Heart left ventricle (tissue), 13 donors: ENCODE results near the gene CXCR6.

ENCODE experiments used
- POLR2A ChIP-seq, 2 donors: fragments of 450-650 bp; IDR thresholded peaks; one replicate each; pipeline ENCODE4 v1.6.1; 2017; ENCODE audit warnings: antibody characterized with exemption in 2 of 2, mild to moderate bottlenecking in 2 of 2, moderate library complexity in 2 of 2
- TF ChIP-seq, protein P1 (sequence below), 12 donors: fragments of 200-600 bp; sonication (generic) in 4 of 12; IDR thresholded peaks; one replicate each; pipeline versions ENCODE4 v1.5.0 to v1.8.0; 2018 to 2022; ENCODE audit warnings: antibody characterized with exemption in 12 of 12, mild to moderate bottlenecking in 5 of 12
- donor health status: ischemic (EF 13 %, LVEDD 7.1; RV severe dilation, severe dysfunction).
- donor health status: DM: no; HTN: yes; CAD: no.
- donor health status: DM: no; HTN: no; CAD: no.
- donor health status: ischemic (EF 25% LVEDD 6.9; RV normal size, moderate dysfunction).
- donor health status: ischemic (EF 25% LVEDD 5.7; RV mildly dilated, moderate dysfunction).
- donor health status: ischemic (EF 35%, LVEDD 5.7; RV mildly dilated, moderate dysfunction).
- donor health status: nonischemic (EF 11% LVEDD 7.7; RV severe dilation, severe dysfunction).
- donor health status: DM: yes; HTN: yes; CAD: no.
- donor health status: PGD.
- donor health status: ischemic (EF 29% LVEDD 5.4; RV normal size, mild dysfunction).
- donor health status: nonischemic (EF 23%, LVEDD 6.1; RV moderate dilation, normal function).

DNA sequence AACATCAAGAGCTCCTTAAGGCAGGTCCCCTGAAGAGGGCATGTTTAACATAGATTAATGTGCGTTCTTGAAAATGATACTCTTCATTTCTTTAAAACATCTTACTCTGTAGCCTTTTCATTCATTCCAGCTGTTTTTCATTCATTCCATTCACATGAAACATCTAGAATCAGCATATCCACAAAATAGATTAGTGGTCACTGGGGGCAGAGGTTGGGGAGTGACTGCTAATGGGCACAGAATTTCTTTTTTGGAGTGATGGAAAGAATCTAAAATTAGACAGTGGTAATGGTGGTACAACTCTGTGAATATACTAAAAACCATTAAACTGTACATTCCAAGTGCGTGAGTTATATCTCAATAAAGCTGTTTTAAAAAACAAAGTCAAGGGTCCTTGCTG is 15.4 kb upstream of the CXCR6 start:
- no peak for TF ChIP-seq POLR2A (IDR thresholded peaks at IDR 0.05)
- TF ChIP-seq, protein P1, sequence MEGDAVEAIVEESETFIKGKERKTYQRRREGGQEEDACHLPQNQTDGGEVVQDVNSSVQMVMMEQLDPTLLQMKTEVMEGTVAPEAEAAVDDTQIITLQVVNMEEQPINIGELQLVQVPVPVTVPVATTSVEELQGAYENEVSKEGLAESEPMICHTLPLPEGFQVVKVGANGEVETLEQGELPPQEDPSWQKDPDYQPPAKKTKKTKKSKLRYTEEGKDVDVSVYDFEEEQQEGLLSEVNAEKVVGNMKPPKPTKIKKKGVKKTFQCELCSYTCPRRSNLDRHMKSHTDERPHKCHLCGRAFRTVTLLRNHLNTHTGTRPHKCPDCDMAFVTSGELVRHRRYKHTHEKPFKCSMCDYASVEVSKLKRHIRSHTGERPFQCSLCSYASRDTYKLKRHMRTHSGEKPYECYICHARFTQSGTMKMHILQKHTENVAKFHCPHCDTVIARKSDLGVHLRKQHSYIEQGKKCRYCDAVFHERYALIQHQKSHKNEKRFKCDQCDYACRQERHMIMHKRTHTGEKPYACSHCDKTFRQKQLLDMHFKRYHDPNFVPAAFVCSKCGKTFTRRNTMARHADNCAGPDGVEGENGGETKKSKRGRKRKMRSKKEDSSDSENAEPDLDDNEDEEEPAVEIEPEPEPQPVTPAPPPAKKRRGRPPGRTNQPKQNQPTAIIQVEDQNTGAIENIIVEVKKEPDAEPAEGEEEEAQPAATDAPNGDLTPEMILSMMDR (IDR thresholded peaks at IDR 0.05): no peak
